ENCODE results near the gene MAP3K5.
"Not testable (repeated sequence)": the region's sequence is repeated elsewhere in the genome, so short reads cannot be mapped to it uniquely, and the experiment has no call there.

The MAP3K5 gene

DNA sequence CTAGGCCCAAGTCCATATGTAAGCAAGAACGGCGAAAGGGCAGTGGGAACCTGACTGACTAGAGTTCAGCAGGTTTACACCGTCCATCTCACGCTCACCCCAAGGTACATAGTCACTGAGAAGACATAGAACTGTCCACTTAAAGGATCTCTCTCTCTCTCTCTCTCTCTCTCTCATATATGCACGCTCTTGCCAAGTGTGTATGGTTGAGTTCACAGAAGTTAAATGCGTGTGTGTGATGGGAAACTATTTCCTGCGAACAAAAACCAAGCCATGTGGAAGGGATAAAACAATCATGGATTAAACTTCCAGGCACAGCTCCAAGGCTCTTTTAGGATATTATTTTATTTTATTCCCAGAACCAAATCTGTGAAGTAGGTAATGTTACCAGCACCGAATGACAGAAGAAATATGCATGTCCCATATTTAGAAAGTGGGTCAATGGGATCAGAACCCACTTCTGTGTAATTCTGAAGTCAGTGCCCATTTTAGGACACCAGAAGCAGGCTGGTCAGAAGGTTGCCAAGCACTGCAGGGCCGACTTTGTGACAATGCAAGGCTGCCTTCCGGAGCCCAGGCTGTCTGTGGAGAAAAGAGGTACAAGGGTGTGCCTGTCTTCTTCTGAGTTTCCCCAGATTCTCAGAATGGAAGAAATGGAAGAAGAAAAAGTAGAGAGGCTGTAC lies 192.8 kb downstream of the MAP3K5 start:
- DNase-seq = no peak

DNA sequence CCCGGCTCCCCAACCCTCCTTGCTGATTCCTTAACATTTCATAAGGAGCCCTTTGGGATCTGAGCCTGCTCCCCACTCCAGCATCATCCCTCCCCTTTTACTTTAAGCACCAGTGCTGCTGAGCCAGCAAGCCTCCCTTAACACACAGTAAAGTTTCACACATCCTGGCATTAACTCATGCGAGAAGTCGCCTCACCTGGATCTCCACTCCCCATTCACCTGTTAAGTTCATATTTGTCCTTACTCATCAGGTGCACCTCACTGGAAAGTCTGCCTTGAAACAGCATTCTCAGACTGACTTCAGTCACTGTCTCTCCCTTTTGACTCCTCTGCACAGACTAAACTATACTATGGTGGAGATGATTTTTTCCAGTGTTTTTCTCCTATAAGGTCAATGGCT lies 194.2 kb downstream of the MAP3K5 start:
- no peak for DNase-seq

DNA sequence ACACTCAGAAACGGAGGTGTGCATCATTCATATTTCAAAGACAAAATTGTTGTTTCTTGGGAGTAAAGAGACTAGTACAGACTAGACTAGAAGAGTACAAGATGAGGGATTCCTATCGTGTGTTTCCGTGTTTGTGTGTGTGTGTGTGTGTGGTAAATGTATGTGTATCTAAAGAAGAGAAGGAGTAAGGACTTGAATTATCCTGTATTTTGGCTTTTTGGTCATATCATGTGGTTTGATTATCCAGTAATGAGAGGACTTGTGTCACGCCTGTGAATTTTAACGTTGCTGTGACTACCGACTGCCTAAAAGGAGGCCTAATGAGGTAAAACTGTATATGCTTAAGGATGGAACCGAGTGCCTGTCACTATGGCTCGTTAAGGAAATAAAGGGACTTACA lies 197.6 kb downstream of the MAP3K5 start:
- no peak for DNase-seq

DNA sequence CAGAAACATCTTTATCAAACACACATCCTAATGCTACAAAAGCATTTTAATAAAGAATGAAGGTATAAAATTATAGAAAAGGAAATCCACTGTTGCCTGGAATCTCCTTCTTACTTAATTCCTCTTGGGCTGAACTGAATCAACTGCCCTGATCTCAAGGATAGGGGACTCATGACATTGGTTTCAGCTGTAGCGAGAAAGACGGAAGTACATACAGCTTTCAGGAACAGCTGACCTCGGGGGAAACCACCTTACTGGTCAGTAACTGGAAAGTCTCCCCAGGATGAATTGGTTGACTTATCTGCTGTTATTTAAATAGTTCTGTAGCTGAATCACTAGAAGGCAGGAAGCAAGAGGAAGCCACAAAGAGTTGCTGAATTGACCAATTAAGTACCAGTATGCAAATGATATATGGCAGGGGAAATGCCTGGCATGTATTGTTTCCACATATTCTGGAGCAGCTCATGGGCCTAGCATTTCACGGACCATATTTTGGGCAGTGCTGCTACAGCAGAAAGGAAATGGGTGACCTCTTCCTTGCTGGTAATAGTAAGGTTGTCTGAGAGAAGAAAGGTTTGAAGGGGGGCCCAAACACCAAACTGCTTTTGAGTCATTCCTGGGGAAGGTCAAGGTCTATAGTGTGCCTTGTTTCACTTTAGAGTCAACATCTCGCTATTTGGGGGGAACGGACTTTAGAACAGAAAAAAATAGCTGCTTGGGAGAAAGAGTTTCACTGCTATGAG lies 198.4 kb downstream of the MAP3K5 start:
- peak; percentile 99 for DNase-seq

DNA sequence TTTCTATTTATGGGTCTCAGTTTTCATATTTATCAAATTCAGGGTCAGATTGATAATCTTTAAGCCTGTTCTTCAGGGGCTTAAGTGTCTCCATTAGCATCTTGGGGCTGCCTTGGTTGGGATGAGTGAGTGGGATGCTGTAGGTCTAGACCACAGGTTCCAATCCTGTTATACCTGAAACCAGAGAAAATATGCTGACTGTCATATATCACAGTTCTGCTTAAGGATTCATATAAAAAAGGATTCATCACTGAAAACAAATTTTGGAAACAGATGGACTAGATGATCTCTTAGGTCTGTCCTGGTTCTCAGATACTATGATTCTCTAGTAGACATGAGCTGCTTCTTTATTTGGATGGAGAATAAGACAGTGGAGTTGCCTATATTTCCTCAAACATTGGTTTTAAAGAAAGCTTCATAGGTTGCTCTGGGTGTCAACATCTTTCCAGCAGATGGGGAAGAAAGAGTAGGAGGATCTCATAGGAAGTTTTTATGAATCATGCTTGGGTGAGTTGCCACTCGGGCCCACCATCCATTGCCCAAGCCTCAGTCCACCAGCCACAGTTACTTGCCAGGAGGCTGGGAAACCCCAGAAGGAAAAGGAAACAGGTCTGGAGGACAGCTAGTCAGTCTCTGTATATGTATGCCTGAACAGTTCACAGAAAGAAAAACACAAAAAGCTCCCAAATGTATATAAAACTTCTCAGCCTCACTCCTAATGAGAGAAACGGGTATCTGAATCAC lies 199.2 kb downstream of the MAP3K5 start:
- DNase-seq = no peak

DNA sequence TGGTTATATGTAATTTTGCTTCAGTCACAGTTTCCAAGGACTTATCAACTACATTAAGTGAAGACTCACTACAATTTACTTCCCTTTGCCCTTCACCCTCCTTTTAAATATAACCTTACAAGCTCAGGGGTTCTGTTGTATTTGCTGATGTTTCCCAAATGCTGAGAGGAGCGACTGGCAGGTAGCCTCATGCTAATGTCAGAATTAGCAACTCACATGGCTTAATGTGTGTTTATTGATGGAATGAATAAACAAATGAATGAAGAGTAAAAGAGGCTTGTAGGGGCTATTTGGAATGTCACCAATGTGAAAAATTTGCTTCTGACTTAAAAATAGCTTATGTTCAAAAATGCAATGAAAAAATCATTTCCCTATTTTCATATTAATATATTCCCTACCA lies 200.7 kb downstream of the MAP3K5 start:
- no peak for DNase-seq

DNA sequence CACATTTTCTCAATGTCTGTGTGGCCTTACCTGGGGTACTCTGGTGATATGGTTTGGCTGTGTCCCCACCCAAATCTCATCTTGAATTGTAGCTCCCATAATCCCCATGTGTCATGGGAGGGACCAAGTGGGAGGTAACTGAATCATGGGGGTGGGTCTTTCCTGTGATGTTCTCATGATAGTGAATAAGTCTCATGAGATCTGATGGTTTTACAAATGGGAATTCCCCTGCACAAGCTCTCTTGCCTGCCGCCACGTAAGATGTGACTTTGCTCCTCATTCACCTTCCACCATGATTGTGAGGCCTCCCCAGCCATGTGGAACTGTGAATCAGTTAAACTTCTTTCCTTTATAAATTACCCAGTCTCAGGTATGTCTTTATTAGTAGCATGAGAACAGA lies 201.4 kb downstream of the MAP3K5 start:
- DNase-seq = not testable (repeated sequence)

DNA sequence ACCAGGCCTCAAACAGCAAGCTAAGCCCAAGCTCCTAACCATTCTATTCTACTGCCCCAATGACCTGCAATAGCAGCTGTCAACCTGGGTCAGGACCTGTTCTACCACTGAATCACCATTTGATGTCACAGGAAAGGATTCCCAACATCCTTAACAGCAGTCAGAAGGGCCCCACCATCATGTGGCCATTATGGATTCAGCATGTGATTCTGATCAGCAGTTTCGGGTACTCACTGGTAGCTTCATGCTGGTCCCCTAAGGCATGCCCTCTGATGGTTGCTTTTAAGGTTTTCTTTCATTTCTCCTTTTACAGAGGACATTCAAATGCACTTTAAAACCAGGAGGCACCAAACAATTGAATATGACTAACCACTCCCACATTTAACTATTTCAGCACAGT lies 204.8 kb downstream of the MAP3K5 start:
- no peak for DNase-seq

DNA sequence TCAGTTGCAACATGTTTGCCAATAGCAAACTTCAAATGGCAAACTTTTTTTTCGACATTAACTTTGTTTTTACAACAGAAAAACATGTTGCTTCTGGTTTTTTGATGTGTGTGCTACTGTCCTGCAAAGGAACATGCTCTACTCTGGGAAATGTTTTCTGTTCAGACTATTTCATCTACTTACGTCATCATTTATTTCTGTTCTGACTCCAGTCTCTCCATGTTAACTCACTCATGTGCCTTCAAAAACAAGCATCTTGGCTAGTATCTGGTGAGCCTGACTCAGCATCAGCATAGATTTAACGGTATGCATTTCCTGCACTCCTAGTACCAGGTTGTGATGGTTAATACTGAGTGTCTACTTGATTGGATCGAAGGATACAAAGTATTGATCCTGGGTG lies 206.0 kb downstream of the MAP3K5 start:
- DNase-seq = peak; percentile 51

DNA sequence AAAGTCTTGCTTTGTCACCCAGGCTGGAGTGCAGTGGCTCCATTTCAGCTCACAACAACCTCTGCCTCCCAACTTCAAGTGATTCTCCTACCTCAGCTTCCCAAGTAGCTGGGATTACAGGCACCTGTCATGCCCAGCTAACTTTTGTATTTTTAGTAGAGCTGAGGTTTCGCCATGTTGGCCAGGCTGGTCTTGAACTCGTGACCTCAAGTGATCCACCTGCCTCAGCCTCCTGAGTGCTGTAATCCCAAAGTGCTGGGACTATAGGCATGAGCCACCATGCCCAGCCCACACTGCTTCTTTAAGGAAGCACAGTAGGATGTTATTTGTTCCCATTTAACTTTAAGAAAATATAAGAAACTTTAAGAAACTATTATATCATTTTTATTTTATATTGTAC lies 206.8 kb downstream of the MAP3K5 start:
- DNase-seq = not testable (repeated sequence)

DNA sequence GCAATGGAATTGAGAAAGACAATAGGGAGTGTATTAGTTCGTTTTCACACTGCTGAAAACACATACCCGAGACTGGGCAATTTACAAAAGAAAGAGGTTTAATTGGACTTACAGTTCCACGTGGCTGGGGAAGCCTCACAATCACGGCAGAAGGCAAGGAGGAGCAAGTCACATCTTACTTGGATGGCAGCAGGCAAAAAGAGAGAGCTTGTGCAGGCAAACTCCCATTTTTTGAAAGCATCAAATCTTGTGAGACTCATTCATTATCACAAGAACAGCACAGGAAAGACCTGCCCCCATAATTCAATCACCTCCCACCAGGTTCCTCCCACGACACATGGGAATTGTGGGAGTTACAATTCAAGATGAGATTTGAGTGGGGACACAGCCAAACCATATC lies 208.0 kb downstream of the MAP3K5 start:
- not testable (repeated sequence) for DNase-seq

DNA sequence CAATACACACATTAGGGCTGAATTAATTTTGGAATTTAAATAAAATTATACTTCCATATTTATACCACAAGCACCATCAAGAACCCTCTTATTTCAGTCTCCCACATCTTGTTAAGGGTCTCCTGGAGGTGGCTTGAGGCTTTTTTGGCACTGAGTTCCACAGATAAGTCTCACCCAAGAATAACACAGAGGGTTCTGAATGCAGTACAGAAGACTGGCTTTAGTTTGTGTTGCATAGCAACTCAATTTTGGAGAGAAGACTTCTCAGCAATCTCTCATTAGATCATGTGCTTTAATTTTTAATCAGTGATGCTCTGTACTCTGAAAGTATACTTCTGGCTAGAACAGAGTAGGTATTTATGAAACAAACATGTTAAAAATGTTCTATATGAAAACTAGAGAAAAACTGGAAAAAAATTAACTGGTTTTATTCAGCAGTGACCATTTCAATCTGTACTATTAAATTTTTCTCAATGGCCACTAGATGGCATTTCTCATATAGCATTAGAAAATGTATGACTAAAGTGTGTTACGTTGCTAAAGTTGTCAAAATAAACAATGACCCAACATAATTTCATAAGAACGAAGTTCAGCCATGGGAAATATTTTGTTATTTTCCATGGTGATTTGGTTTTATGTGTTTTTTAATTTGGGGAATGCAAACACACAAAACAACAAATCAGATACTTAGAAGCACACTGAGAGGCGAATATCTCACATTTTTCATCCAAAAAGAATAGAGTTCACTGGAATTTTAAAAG lies 209.4 kb downstream of the MAP3K5 start:
- peak; percentile 62 for DNase-seq

DNA sequence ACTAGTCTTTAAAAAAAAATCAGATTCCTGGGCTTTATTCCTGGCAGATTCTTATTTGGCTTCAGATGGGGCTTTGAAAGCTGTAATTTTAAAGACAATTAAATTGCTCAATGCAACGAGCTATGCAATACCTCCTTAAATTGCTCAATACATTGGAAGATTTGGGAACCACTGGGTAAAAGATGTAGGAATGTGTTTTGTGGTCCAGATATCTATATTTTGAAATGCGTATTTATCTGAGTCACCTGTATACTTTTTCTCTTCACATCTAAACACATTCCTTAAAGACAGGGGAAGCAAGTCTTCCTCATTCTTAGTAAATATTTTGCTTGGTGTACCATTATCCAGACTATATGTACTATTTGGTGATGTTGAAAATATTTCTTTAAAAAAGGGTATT lies 212.5 kb downstream of the MAP3K5 start:
- DNase-seq = no peak

DNA sequence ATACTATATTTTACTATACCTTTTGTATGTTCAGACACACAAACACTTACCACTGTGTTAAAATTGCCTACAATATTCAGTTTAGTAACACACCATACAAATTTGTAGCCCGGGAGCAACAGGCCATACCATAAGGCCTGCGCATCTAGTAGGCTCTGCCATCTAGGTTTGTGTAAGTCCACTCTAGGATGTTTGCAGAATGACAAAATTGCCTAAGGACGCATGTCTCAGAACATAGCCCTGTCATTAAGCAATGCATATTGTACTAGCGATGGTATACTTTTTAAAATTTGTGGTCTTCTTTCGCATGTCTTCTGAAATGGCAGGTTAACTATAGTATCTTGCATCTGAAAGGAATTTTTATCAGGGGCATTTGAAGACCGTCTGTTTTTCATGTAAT lies 215.5 kb downstream of the MAP3K5 start:
- no peak for DNase-seq

DNA sequence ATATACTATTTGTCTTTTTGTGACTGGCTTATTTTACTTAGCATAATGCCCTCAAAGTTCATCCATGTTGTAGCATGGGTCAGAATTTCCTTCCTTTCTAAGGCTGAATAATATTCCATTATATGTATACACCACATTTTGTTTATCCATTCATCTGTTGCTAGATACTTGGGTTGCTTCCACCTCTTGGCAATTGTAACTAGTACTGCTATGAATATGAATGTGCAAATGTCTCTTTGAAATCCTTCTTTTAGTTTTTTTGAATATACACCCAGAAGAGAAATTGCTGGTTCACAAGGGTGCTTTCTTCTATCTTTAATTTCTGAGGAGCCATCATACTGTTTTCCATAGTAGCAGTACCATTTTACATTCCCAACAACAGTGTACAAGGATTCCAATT lies 220.8 kb downstream of the MAP3K5 start:
- DNase-seq = no peak

DNA sequence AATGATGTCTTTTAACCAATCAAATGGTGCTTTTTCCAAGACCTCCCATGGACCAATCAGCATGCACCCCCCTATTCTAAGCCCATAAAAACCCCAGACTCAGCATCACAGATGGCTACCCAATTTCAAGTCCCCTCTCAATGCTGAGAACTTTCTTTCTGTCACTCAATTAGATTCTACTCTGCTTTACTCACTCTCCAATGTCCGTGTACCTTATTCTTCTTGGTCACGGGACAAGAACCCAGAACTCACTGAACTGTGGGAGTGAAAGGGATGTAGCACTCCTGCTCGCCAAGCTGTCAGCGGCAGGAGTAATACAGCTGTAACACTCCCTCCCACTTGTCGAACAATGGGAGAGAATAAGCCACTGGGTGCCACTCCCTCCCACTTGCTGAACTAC lies 221.2 kb downstream of the MAP3K5 start:
- no peak for DNase-seq

DNA sequence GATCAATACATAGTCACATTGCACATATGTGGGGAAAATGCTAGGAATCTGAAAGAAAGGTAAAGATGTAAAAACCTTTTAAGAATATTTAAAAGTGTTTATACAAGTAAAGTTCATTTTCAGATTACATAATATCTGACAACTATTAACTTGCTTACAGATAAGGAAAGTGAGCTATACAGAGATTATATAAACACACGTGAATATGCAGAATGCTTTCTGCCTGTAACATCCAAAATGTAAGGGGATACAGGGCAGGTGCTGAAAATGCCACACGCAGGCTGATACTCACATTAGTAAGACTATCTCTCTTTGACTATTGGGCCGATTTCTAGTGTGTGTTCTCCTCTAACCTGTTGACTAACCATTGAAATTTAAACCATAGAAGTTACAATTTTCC lies 224.1 kb downstream of the MAP3K5 start:
- no peak for DNase-seq

DNA sequence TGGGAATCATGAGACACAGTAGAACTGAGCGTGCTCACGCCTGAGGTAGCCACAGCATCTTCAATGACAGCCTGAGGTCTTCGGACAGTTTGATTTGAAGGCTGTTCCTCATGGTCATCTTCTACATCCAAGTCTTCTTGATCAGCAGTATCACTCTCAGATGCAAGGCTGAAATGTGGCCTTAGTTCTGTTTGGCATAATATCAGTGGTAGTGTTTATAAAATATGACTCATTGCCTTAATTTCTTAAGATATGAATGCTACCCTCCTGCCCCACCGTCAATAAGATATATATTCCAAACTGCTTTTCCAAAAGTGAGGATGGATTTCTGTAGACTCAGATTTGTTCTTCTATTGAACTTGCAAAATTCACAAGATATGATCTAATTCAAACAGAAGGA lies 224.6 kb downstream of the MAP3K5 start:
- DNase-seq = no peak

DNA sequence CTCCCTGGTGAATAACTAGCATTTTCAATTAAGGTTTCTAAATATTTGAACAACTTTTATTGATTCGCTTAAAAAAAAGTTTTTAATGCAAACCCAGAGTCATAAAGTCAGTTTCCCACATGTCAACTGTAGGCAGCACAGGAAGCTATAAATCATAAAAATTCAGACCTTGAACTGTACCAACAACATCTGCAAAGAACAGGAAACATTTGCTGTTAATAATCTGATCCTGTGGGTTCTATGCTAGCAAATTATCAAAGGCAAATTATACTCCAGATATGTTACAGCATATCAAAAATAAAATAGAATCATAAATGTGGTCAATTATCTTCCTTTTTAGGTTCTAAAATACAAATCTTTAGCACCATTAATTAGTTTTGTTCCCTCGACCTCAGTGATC lies 225.4 kb downstream of the MAP3K5 start:
- no peak for DNase-seq

DNA sequence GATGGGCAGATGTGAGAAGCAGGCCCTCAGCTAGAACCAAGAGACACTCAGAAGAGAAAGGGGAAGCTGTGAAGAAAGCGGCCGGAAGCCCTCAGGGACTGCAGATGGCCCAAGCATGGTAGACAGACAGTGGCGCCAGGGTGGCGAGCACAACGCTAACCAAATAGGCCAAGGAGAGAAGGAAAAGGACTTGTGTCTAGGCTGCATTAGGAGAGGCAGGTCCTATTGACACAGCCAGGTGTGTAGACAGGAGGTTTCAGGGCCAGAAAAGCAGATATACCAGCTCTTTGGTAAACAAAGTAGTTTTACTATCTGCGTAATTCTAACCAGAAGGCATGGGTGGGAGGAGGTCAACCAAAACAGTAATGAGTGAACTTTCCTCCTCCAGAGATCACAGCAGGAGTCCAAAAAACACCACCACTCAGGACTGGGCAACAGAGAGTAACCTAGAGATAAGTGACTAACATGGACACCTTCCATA lies 226.2 kb downstream of the MAP3K5 start:
- no peak for DNase-seq

DNA sequence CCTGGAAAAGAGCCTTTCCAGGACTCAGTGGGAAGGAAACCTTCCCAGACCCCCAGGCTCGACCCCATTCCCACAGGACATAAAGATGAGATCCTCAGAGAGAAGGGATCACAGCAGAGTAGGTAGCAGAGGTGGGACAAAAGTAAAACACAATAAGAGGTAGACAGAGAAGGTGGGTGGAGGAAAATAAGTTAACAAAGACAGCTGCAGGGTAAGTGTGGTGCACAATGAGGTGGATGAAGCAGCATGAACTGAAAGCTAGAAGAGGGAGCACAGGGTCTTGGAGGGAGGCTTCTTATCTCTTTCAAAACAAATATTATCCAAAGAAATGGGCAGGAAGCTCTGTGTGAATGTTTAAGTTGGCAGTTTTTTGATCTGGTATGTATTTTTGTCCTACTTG lies 228.1 kb downstream of the MAP3K5 start:
- DNase-seq = no peak

DNA sequence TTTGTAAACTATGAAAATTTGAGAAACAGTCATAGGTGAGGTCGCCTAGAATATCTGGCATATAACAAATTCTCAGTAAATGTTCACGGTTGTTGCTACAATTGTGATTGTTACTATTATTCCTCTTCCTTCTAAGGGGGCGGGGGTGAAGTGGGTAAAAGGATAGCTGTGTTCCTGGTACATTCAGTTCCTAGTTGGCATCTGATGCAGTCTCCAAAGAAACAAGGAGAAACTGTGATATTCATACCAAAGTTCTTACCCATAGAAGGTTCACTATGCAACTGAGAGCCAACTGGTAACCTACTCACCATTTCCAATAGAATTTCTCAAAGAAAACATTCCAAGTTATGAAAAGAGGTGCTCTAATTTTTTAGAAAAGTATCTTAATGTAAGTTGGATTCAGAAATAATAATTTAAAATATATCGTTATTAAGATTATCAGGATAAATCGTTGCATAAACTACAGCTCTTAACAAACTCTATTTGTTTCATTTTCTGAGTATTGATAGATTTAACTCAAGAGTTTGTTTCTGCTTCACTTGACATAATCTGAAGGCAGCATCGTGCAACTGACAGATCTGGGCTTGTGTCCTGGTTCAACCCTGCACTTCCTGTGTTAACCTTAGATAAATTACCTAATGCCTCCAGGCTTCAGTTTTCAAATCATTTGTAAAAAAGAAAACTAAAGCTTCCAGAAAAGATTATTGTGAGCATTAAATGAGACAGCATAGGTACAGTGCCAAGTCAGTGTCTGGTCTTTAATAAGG lies 228.7 kb downstream of the MAP3K5 start:
- DNase-seq = no peak
